T follicular helper cell (primary cell): ENCODE results near the gene KDM5B.
"Not testable (repeated sequence)": the region's sequence is repeated elsewhere in the genome, so short reads cannot be mapped to it uniquely, and the experiment has no call there.

ENCODE experiments used
- DNase-seq: peaks from one replicate; pipeline ENCODE4 v3.0.0-alpha.2; 2020; ENCODE audit warnings: low read depth

The KDM5B gene

DNA sequence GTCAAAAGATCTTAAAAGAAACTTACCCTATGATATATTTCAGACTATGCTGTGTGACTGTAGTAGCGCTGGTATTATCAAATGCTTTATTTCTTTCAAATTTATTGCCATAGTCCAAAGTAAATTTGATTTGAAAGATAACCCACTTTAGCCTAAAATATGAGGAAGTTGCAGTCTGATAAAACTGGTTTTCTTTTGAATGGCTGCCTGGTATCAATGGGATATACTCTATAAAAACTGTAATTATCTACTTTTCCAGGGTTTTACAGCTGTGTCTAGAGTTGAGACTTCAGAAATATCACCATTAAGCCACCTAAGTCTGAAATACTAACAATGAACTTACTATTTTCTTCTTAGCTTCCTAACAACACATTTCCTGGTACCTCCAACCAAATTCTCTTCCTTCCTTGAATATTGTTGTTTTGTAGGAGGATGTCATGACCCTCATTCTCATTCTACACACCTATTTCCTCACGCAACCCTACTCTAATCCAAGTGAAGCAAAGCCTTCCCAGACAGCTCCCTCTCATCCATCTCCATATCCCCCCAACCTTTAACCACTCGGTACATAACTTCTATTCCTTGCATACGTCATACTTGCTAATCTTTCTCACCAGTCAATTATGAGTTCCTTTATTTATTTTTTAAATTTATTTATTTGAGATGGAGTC lies 17.0 kb downstream of the KDM5B start:
- no peak for DNase-seq

GRCh38 chr1:202788800-202789199 lies 19.4 kb downstream of the KDM5B start:
- no peak for DNase-seq

DNA sequence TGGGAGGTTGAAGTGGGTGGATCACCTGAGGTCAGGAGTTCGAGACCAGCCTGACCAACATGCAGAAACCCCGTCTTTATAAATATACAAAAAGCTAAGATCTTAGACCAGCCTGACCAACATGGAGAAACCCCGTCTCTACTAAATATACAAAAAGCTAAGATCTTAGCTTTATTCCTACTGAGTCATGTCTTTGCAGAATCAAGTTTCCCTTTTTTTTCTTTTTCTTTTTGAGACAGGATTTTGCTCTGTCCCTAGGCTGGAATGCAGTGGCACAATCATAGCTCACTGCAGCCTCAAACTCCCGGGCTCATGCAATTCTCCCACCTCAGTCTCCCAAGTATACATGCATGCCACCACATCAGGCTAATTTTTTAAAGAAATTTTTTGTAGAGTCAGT lies 21.4 kb downstream of the KDM5B start:
- no peak for DNase-seq

DNA sequence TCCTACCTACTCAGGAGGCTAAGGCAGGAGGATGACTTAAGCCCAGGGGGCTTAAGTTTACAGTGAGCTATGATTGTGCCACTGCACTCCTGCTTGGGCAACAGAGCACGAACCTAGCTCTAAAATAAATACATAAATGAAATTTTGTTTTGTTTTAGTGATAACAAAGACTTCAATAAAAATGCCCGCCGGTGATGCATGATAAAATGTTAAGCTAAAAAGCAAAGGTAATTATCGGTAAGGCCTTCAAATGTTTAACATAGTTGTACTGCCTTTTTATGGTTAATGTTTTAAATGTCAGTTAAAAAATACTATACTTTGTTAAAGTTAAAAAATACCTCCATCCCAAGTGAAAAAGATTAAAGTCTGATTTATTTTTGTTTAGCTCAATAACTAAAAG lies 27.0 kb downstream of the KDM5B start:
- DNase-seq = no peak

- no peak for DNase-seq
Measured at GRCh38 chr1:202770135-202770534, 38.1 kb downstream of the KDM5B start.

- DNase-seq = no peak
Measured at GRCh38 chr1:202765721-202766120, 42.5 kb downstream of the KDM5B start.

DNA sequence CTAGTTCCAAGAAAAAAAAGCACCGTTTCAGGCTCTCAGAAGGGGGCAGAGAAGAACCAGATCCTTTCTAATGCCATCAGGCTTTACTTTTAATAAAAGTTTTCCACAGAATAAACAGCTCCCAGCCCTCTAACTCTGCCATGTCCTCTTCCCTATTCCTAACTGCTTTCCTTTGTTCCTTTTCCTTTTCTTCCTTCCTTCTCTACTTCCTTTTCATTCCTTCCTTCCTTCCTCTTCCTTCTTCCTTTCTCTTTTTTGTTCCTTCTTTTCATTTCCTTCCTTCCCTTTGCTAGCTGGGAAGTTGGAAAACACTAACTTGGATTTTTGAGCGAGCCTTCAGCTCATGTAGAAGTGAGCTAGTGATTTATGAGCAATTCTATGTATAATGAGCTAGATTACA lies 46.2 kb downstream of the KDM5B start:
- no peak for DNase-seq

DNA sequence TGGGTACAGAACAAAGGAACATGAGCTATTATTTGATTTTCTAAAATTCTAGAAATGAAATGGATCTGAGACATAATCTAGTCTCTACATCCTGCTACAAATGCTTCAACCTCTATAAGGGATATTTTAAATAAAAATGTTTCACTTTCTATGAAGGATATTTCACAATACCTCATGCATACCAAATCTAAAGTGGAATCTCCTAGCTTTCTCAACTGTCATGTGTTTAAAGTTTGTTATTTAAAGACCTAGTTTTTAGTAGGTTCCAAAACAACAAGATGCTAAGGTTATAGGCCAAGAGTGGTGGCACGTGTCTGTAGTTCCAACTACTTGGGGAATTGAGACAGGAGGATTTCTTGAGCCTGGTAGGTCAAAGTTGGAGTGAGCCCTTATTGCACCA lies 47.6 kb downstream of the KDM5B start:
- no peak for DNase-seq

DNA sequence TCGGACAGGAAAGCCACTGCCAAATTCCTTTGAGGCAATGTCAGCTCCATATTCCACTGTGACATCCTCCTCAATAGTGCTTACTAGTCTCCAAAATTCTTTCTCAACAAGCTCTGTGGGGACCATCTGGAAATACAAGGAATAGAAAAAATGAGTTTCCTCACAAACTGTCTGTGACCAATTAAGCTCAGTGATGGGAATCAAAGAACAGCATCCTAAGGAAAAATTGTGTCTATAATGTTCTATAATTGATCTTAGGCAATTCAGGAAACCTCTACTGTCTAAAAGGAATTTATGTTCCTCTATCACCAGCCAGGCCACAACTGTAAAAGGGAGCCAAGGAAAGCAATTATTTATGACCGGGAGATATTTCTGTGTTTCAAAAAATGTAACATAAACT lies 51.8 kb downstream of the KDM5B start:
- no peak for DNase-seq

- DNase-seq = no peak
Measured at GRCh38 chr1:202754293-202754692, 53.9 kb downstream of the KDM5B start.

DNA sequence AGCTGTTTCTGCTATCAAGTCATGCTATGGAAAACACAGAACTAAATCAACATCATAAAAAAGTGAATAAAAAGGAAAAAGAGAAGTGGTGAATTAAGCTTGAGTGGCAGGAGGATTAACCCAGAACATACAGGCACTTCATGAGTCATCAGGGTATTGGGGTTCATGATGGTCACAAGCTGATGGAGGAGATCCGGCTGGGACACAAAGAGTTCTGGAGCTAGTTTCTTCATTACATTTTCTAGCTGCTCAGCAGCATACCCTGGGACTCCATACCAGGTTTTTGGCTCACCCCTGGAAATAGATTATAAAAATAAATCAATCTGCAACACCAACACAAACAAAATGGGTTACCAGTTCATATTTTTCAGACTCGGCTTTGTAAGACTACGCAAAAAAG lies 55.4 kb downstream of the KDM5B start:
- DNase-seq = no peak

DNA sequence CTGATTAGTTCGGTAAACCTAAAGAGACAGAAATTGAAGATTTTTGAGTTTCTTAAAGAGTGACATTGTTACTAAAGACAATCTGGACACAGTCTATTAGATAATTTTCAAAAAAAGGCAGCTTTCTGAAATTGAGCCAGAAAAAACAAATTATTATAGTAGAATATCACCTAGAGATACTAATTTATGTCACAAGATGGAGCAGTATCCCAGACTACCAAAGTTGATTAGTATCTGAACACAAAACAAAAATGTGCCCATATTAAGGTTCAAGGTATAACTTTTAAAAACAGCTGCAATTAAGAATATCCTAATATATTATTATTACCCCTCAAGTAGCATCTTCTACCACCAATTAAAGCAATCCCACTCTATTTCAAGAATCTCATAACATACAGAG lies 57.5 kb downstream of the KDM5B start:
- DNase-seq = no peak

- no peak for DNase-seq
Measured at GRCh38 chr1:202750024-202750423, 58.2 kb downstream of the KDM5B start.

DNA sequence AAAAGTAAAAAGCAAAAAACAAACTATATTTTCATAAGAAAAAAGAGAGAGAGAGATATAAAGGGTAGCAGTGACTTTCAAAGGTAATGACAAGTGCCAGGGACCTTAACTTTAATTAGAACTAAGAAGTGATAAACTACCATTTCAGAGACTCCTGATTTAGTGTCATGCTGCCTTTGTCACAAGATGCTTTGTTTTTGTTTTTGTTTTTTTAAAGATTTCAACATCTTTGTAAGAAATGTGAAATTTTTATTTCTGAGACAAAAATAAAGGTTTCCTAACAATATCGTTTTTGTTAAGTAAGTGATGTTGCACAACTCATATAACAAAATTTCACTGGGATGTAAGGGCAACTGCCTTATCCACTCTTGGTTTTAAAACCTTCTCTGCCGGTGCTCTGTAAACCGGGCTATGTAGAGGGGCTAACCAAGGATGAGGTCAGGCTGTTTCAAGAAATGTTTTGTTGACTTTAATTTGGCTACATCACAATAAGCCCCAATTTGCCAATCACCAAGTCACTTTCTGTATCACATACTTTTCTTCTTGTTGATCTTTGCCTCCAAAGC lies 62.8 kb downstream of the KDM5B start:
- no peak for DNase-seq

DNA sequence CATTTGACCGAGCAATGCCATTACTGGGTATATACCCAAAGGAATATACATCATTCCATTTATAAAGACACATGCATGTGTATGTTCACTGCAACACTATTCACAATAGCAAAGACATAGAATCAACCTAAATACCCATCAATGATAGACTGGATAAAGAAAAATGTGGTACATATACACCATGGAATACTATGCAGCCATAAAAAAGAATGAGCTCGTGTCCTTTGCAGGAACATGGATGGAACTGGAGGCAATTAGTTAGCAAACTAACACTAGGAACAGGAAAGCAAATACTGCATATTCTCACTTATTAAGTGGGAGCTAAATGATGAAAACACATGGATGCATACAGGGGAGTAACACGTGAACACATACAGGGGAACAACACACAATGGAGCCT lies 63.5 kb downstream of the KDM5B start:
- DNase-seq = not testable (repeated sequence)

GRCh38 chr1:202742496-202742895 lies 65.7 kb downstream of the KDM5B start:
- no peak for DNase-seq

DNA sequence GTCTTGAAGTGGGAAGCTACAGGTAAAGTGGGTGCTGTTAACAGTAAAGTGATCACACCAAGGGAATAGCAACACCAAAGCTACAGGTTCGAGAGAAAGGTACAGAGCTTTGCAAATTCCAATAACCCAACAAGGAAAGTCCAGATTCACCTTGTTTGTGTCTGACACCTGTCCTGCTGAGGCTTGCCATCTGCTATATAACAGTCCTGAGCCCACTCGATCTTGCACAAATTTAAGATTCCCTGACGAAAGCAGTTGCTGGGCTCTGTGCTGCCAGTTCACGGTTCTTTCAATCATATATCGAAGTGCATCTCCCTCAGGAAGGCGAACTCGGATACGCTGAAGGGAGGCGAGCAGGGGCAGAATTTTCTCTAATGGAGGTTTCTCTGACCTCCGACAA lies 75.0 kb downstream of the KDM5B start:
- no peak for DNase-seq

GRCh38 chr1:202728951-202729350 lies 79.3 kb downstream of the KDM5B start:
- DNase-seq = no peak

- no peak for DNase-seq
Measured at GRCh38 chr1:202725526-202725925, 82.7 kb downstream of the KDM5B start.

- no peak for DNase-seq
Measured at GRCh38 chr1:202723708-202724107, 84.5 kb downstream of the KDM5B start.

DNA sequence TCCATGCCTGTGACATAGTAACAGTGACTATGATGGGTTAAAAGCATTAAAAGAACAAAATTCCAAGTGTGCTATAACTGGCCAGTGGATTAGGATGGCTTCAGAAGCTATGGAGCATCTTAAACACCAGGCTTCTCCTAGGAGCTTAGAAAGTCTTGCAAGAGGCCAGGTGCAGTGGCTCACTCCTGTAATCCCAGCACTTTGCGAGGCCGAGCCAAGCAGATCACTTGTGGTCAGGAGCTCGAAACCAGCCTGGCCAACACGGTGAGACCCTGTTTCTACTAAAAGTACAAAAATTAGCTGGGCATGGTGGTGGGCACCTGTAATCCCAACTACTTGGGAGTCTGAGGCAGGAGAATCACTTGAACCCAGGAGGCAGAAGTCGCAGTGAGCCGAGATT lies 85.2 kb downstream of the KDM5B start:
- DNase-seq = not testable (repeated sequence)

GRCh38 chr1:202716654-202717053 lies 91.6 kb downstream of the KDM5B start:
- no peak for DNase-seq

DNA sequence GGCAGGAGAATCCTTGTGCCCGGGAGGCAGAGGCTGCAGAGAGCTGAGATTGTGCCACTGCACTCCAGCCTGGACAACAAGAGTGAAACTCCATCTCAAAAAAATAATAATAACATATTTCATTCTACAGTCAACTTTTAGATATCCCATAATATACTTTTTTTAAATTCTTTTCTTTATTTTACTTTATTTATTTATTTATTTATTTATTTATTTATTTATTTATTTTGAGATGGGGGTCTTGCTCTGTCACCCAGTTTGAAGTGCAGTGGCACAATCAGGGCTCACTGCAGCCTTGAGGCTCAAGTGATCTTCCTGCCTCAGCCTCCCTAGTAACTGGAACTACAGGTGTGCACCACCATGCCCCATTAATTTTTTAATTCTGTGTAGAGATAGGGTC lies 94.0 kb downstream of the KDM5B start:
- DNase-seq = not testable (repeated sequence)

GRCh38 chr1:202713110-202713509 lies 95.1 kb downstream of the KDM5B start:
- DNase-seq = no peak
